ENCODE results near the gene ZSCAN29.
"Not testable (repeated sequence)": the region's sequence is repeated elsewhere in the genome, so short reads cannot be mapped to it uniquely, and the experiment has no call there.

Gene ZSCAN29

DNA sequence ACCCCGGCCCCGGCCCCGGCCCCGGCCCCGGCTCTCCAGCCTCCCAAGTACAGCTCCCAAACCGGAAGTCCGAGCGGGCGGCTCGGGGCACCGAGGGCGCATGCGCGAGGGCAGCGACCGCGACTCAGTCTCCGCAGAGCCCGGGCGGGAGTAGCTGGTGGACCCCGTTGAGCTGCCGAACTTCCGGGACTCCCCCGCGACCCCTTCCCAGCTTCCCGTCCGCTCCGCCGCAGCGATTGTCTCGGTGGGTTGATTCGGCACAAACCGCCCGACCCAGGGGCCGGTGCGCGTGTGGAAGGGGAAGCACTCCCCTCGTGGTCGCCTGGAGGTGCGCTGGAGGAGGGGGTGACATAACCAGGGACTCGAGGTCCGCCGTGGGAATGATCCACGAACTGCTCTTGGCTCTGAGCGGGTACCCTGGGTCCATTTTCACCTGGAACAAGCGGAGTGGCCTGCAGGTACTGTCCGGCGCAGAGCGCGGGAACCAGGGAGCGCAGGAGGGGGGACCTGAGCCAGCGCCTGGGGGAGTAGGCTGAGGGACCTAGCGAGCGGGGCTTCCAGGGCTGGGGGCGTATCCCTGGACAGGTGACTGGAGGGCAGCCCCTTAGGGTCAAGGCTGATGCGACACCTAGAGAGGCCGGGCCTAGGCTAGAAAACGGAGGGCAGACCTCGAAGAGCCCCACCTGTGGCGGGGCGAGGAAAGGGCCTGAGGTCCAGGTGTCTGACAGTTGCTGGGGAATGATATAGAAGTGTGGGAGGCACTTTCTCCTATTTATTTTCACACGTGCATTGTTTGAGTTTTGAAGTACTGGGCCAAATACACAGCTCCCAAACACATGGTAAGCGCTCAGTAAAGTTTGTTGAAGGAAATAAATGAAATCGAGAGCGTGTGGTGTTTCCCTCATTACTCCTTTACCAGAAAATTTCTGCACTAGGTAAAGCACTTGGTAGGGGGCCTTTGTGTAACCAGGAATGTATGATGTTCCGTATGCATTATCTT, at the start of gene ZSCAN29, which contains the start of gene TUBGCP4:
Gene ZSCAN29 (minus strand): TSS at position 69 of the 1,000 bp plus-strand sequence. CDS start 1,130 bp downstream, outside the sequence.
Gene TUBGCP4 (plus strand): TSS at position 127 of the 1,000 bp plus-strand sequence. CDS start 254 bp downstream, at position 381.
- DNase-seq: peak; percentile 78

- DNase-seq: no peak
Observed at GRCh38 chr15:43420435-43420834, 49.6 kb upstream of the ZSCAN29 start.

DNA sequence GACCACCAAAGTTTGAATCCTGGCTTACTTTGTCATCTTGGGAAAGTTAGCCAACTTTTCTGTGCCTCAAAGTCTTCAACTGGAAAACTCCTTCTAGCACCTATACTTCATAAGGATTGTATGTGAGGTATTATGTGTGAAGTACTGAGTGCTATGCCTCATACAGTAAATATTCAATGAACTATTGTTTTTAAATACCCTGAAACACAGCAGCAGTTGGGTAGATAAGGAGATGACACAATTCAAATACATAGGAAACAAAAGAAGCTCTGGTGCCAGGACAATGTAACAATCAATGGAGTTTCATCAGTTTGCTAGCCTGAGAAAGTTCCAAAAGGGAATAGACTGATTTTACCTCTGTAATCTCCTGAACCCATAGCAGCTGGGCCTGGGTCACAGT, 43.4 kb upstream of the ZSCAN29 start:
- DNase-seq: no peak

DNA sequence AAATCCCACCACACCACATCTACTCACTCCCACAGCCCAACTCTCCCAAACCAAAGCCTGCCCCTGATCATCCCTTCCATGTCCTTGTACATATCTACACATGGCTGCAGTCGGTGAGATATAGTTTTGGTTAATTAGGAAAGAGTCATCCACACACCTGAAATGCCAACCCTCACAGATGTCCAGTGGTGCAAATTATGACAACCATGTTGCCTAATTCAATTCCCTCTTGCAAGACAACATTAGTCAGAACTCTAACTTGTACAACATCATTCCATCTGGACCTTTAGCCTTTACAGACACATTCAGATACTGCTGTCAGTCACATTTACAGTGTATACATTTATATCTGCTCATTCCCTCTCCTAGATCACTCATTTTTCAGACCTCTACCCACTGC, 41.3 kb upstream of the ZSCAN29 start:
- no peak for DNase-seq

DNA sequence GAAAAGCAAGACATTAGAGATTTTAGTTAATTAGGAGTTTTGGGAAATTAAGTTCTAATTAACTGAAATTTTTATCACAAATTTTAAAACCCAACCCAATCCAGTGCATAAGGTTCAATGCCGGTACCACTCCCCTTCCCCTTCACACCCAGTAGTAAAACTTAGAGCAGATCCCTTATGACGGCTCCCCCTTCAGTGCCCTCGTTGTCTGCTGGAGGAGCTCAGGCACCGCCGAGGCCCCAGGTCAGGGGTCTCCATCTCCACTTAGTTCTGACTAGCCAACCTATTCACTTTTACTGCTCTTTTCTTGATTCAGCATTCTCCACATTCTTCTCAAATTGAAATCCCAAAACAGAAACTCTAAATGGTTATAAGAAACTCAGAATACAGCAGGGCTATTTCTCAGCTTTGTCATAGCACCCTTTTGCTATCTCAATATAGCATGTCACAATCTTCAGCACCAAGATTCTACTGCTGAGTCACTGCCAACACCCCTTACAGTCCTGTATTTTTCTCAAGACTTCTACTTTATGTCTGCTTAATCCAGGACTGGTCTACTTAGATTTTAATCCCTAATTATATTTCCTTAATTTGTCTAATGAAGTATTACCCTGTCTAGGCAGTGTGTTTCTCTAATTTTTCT, 39.9 kb upstream of the ZSCAN29 start:
- DNase-seq: no peak

- no peak for DNase-seq
Observed at GRCh38 chr15:43408789-43409188, 37.9 kb upstream of the ZSCAN29 start.

DNA sequence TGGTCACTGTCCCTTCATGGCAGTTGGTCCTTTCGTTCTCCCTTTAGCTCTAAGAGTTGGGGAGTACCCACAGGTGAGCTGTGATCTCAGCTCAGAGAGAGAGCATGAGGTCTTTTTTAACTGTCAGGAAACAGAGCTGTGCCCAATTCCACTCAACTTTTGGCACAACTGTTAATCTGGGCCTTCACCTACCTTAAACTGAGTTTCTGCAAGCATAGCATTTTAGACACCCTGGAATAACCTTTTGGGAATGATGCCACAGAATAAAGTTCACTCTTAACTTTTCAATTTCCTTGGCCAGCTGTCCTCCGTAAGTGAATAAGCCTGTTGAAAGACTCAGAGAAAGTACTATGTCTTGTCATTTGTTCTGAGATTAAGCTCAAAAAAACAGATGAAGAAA, 36.0 kb upstream of the ZSCAN29 start:
- DNase-seq: no peak

GRCh38 chr15:43406189-43406588, 35.3 kb upstream of the ZSCAN29 start:
- DNase-seq: no peak

GRCh38 chr15:43404130-43404529, 33.3 kb upstream of the ZSCAN29 start:
- no peak for DNase-seq

GRCh38 chr15:43403616-43404015, 32.8 kb upstream of the ZSCAN29 start:
- DNase-seq: no peak

DNA sequence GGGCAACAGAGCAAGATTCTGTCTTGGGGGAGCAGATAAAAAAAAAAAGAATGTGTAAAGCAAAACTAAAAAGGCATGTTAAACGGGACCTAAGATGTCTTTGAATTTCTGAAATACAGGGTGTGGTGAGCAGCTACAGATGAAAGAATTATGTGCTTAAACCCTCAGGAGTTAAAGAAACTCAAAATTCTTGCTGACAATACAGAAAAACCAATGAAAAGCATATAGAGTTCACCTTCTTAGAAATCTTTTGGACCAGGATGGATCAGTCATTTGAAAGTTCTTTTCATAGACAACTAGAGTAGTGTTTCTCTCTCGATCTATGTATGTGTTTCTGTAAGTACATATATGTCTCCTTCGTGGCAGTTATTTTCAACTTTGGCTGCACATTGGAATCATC, 31.4 kb upstream of the ZSCAN29 start:
- DNase-seq: no peak

DNA sequence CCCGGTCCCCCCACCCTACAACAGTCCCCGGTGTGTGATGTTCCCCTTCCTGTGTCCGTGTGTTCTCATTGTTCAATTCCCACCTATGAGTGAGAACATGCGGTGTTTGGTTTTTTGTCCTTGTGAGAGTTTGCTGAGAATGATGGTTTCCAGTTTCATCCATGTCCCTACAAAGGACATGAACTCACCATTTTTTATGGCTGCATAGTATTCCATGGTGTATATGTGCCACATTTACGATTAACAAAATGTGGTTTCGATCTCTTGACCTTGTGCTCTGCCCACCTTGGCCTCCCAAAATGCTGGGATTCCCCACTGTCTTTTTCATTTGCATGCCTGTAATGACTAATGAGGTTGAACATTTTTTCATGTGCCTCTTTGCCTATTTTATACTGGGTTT, 22.7 kb upstream of the ZSCAN29 start:
- not testable (repeated sequence) for DNase-seq

GRCh38 chr15:43390723-43391122, 19.9 kb upstream of the ZSCAN29 start:
- no peak for DNase-seq

- DNase-seq: no peak
Observed at GRCh38 chr15:43383070-43383469, 12.2 kb upstream of the ZSCAN29 start.

- no peak for DNase-seq
Observed at GRCh38 chr15:43382310-43382709, 11.5 kb upstream of the ZSCAN29 start.

- no peak for DNase-seq
Observed at GRCh38 chr15:43378601-43379000, 7.8 kb upstream of the ZSCAN29 start.

DNA sequence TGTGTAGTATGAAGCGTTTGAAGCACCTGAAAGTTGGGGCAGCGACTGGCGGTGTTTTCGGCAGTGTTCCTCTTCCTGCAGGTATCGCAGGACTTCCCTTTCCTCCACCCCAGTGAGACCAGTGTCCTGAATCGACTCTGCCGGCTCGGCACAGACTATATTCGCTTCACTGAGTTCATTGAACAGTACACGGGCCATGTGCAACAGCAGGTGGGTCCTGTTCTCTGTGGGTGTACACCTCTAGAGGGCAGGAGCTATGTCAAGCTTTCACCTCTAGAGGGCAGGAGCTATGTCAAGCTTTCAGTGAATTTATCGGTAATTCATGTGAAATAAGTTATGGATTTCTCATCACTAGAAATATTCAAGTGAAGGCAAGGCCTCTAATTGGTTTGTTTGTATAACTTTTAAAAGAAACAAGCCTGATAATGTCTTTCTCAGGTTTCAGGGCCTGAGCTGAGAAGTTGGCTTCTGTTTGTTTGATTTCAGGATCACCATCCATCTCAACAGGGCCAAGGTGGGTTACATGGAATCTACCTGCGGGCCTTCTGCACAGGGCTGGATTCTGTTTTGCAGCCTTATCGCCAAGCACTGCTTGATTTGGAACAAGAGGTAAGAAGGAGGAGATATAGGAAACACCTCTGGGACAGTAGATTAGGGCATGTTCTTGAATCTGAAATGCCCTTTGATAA, 5.3 kb upstream of the ZSCAN29 start:
- peak; percentile 35 for DNase-seq

DNA sequence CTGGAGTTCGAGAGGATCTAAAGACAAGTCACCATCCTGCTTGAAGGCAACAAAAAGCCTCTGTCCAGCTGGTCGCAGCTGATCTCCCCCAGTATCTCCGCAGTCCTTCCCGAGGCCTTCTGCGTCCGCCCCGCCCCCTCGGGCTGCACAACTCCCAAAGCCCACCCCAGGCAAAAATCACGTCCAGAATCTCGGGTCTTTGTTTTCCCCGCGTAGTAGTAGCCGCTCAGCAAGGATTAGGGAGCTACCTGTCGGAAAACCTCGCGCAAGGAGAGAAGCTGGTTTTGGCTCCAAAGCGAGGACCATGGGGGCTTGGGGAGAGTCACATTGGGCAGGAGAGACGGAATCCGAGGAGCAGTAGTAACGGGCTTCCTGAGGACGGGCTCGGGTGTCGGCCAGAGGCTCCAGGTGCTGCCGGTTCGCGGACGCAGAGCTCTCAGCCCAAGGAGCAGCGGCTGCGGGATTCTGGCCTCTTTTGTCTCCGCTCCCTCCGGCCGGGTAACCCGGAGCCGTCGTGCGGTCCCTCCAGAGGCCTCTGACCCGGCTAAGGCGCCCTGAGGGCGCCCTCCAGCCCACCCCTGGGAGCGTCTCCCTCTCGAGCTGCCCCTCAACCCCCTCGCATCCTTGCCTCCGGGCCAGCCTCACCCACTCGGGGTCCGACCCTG, 401 bp downstream of the ZSCAN29 start:
- DNase-seq: no peak

DNA sequence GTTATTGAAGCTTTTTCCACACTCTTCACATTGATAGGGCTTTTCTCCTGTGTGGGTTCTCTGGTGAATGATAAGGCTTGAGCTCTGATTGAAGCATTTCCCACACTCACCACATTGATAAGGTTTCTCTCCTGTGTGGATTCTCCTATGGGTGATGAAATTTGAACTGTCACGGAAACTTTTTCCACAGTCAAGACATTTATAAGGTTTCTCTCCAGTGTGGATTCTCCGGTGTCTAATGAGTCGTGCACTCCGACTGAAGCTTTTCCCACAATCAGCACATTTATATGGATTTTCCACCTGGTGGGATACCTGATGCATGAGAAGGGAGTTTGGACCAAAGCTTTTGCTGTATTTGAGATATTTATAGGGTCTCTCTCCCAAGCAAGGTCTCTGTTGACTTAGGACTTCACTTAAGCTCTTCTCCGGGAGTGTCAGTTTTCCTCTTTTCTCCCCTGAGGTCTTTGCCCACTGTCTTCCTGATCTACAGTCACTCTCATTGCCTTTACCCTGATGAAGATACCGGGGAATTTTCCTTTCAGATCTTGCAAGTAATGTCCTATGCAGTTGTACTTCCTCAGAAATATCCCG, 9.4 kb downstream of the ZSCAN29 start:
- no peak for DNase-seq

GRCh38 chr15:43360821-43361220, 10.0 kb downstream of the ZSCAN29 start:
- no peak for DNase-seq

DNA sequence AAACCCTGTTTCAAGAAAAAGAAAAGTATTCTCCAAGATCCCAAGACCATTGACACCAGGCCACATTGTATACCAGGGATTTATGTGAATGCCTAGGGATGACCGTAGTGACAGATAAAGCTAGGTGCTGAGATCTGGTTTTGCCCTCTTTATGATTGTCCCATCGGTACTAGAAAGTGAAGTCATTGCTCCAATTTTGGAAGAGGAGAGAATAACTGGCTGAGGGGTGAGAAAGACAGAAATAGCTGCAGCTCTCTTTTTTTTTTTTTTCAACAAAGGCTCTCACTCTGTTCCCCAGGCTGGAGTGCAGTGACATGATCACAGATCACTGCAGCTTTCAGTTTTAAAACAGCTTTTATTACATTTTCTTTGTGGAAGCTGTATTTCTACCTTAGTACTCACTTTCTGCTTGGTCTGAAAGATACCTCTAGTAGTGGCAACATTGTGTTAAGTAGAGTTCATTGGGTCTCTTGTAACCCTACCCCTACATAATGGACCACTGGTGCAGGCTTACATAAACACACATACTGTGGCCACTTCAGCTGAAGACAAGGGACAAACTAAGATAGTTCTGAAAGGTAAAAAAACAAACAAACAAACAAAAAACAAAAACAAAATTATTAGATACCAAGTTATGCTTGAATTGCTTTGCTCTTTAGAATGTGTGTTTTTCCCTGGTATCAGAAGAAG, 18.0 kb downstream of the ZSCAN29 start:
- no peak for DNase-seq

- DNase-seq: no peak
Observed at GRCh38 chr15:43347114-43347513, 23.7 kb downstream of the ZSCAN29 start.

Data from activated naive CD4-positive, alpha-beta T cell treated with anti-CD3 and anti-CD28 coated beads, Interleukin-2, amount 50 U/mL, for 16 hours (primary cell).